GM12865 (cell line): Measurements from ENCODE around the gene RBL1.

Experiments
- DNase-seq: peaks from one replicate; pipeline ENCODE4 v3.0.0; 2010; ENCODE audit warnings: low read depth
- H3K4me3 ChIP-seq: 2 replicates; pipeline ENCODE4 v1.5.1; 2011; ENCODE audit warnings: mild to moderate bottlenecking, low read depth, low read length, control low read depth
- TF ChIP-seq, protein P1 (sequence below): IDR thresholded peaks from 2 replicates; pipeline ENCODE4 v1.5.1; 2011; ENCODE audit warnings: low read length, control low read depth, low read depth, inconsistent platforms; ENCODE audit not compliant: insufficient read depth; ENCODE audit errors: missing control alignments

RBL1 gene

DNA sequence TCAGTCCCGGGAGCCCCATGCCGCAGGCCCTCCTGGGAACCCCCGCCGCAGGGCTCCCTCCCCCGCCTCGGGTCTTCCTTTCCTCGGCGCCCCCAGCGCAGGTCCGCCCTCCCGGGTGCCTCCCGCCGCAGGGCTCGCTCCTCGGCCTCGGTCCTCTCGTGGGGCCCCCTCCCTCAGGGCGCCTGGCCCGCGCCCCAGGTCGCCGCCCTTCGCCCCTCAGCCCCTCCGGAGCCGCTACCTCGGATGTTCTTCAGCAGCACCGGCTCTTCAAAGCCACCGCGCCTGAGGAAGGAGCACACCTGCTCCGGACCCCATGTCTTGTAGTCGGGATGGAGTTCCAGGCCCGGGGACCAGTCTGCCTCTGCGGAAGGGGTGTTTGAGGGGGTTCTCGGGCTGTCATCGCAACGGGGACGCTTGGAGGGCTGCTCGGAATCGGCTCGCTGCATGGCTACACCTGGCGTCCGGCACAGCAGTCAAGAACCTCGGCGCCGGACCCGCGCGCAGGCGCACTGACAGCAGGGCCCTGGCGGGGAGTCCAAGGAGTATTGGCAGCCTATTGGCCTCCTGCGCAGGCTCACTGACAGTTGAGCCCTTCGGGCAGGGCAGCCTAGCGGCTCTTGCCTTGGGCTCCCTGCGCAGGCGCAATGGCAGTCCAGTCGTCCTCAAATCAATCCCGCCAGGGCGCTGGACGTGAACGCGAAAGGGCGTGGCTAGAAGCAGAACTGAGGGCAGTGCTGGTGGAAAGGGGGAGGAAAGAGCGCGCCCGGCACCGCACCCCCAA is 144.4 kb downstream of the RBL1 start, which contains the start of gene SAMHD1:
Gene SAMHD1, minus strand, starts transcription at position 511 of the 781 bp plus-strand sequence. Its CDS starts 65 bp downstream, at position 446.
- peak within 1 kb of the TSS; percentile 81 for H3K4me3 ChIP-seq
- peak; percentile 99 for DNase-seq
- TF ChIP-seq, protein P1, sequence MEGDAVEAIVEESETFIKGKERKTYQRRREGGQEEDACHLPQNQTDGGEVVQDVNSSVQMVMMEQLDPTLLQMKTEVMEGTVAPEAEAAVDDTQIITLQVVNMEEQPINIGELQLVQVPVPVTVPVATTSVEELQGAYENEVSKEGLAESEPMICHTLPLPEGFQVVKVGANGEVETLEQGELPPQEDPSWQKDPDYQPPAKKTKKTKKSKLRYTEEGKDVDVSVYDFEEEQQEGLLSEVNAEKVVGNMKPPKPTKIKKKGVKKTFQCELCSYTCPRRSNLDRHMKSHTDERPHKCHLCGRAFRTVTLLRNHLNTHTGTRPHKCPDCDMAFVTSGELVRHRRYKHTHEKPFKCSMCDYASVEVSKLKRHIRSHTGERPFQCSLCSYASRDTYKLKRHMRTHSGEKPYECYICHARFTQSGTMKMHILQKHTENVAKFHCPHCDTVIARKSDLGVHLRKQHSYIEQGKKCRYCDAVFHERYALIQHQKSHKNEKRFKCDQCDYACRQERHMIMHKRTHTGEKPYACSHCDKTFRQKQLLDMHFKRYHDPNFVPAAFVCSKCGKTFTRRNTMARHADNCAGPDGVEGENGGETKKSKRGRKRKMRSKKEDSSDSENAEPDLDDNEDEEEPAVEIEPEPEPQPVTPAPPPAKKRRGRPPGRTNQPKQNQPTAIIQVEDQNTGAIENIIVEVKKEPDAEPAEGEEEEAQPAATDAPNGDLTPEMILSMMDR: no peak

DNA sequence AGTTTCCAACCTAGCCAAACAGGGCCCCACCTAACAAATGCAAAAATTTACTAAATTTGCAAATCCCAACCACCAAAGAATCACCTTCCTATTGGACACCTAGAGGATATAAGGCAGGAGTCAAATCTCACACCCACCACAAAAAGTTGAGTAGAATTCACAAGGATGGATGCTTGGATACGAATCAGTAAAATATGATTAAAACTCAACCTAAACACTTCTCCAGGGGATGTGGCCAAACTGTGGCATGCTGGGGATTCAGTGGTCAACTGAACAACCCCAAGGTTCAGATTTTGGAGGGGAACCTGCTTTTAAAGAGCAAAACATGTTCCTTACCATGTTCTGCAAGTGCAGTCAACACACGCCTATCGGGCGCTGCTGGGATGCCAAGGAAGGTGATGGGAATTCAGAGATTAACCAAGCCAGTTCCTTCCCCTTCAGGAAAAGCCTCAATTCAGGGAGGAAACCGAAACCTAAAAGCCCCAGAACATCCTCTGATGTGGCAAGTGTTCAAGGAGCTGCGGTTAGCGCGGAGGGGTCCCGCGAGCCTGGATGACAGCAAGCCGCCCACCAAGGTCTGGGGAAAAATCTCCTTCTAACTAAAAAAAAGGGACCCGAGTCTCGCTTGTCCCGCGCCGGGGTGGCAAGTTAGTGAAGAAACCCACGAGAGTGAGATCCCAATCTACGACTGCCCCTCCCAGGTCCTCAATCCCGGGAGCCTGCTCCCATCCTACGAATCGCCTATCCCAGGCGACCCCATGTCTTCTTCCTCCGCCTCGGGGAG is 145.2 kb downstream of the RBL1 start:
- TF ChIP-seq, protein P1: no peak
- H3K4me3 ChIP-seq: peak overlapping the region; percentile 81
- DNase-seq: peak; percentile 48
